ENCODE data around the gene PRR5L. TPM values are rescaled to one million over a fixed set of nuclear protein-coding genes. Genes with fewer than 3 reads are reported as not detected.

PRR5L gene
- total and polyA plus RNA-seq, 9 of the 15 experiments (the other 6 are each of a cell fraction or from before 2014, with no cell fraction given), result 0.11 to 0.60 (median 0.36) TPM; not detected in 2

- Histone ChIP-seq H3K36me3 (ENCODE audit: control insufficient read depth, insufficient read depth, low read length) (no peaks in the 10 kb centered on the region), H3K4me2 (ENCODE audit: insufficient read depth, low read length) (no peak overlapping the region), H3K79me2 (ENCODE audit: control insufficient read depth, insufficient read depth, low read length) (no peaks in the 10 kb centered on the region), H2AFZ (ENCODE audit: low read depth, low read length) (no peak overlapping the region), H3K9me3 (replicated peaks; ENCODE audit: control insufficient read depth, insufficient read depth, low read depth, low read length) (no peaks in the 10 kb centered on the region), H3K9me1 (ENCODE audit: control insufficient read depth, insufficient read depth, low read length) (no peaks in the 10 kb centered on the region), H3K4me3 (no peak overlapping the region), H3K4me1 (replicated peaks in 1 of 2; ENCODE audit: control insufficient read depth in 2 of 2, insufficient read depth in 2 of 2, low read length in 2 of 2) (peaks cover 3 to 13% of the 10 kb centered on the region in 2 experiments; a peak in 3 of 5 replicates), H3K27ac (ENCODE audit: extremely low read depth, low read depth, low read length) (no peak overlapping the region), H3K9ac (ENCODE audit: insufficient read depth in 1 of 2, low read depth in 2 of 2, low read length in 2 of 2) (no peak overlapping the region), H4K20me1 (replicated peaks; ENCODE audit: control insufficient read depth, insufficient read depth, low read length) (no peaks in the 10 kb centered on the region), H3K27me3 (ENCODE audit: control insufficient read depth in 2 of 2, insufficient read depth in 2 of 2, low read length in 2 of 2) (peaks cover 4 to 42% of the 10 kb centered on the region in 2 experiments; a peak in 4 of 5 replicates)
- in situ Hi-C loops (cut with MboI), result no loop called here
- DNase-seq (ENCODE audit: extremely low read depth in 1 of 4, low spot score in 3 of 4), result no peak
- no peak for ATAC-seq
- CTCF ChIA-PET (ENCODE audit: low intra/inter-chr PET ratio), result no interaction called here
- FAIRE-seq, result no peak
- BruUV-seq (replicated peaks), result no TSS peak
- intact Hi-C loops (cut with micrococcal nuclease), result no loop called here
- POLR2A ChIA-PET, result interaction anchor here (0.7 kb wide), 1 partner anchor 178 kb away, joined by 3 read pairs; no protein-coding TSS in a partner anchor
- TF ChIP-seq EGR1 (conservative IDR thresholded peaks at IDR 0.05), result no peak
- no peak for TF ChIP-seq ELK3 (CRISPR knock-in tag; IDR thresholded peaks at IDR 0.05)
- TF ChIP-seq HMBOX1 (IDR thresholded peaks at IDR 0.05), result no peak
- no peak for TF ChIP-seq MITF (IDR thresholded peaks at IDR 0.05)
- no peak for TF ChIP-seq CAMTA2 (CRISPR knock-in tag; conservative IDR thresholded peaks at IDR 0.05)
- TF ChIP-seq SAFB2 (IDR thresholded peaks at IDR 0.05; ENCODE audit: borderline replicate concordance, low read depth, low read length, severe bottlenecking), result no peak
- TF ChIP-seq USF2 (CRISPR knock-in tag; IDR thresholded peaks at IDR 0.05), result no peak
- 2% methylated on average over 3 of the region's 3 CpGs for WGBS (ENCODE audit: insufficient coverage, low coverage, missing lambda C conversion rate)
These were observed 154.1 kb downstream of the PRR5L start for GRCh38 chr11:36450110-36450572.

Measured in K562 (cell line).